ENCODE data around the gene ZNF280B. TPM values are rescaled to one million over a fixed set of nuclear protein-coding genes. Genes with fewer than 3 reads are reported as not detected.
"Not testable (repeated sequence)": the region's sequence is repeated elsewhere in the genome, so short reads cannot be mapped to it uniquely, and the experiment has no call there.

The ZNF280B gene
- total RNA-seq, 4 donors from 2014 or later = 0.47 to 0.80 (median 0.70) TPM; not detected in 1

DNA sequence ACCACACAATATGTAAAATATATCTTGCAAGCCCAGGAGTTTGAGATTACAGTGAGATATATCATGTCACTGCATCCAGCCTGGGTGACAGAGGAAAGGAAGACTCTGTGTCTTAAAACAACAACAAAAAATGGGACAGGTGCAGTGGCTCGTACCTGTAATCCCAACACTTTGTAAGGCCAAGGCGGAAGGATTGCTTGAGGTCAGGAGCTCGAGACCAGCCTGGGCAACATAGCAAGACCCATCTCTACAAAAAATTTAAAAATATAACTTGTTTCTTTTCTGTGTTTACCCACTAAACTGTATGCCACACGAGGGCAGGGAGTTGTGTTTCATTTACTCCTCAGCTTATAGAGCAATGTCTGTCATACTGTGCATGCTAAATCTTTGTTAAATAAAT is 8.4 kb upstream of the ZNF280B start:
- no peaks in the 10 kb centered on the region for H3K9me3 ChIP-seq
- TF ChIP-seq, protein P1, sequence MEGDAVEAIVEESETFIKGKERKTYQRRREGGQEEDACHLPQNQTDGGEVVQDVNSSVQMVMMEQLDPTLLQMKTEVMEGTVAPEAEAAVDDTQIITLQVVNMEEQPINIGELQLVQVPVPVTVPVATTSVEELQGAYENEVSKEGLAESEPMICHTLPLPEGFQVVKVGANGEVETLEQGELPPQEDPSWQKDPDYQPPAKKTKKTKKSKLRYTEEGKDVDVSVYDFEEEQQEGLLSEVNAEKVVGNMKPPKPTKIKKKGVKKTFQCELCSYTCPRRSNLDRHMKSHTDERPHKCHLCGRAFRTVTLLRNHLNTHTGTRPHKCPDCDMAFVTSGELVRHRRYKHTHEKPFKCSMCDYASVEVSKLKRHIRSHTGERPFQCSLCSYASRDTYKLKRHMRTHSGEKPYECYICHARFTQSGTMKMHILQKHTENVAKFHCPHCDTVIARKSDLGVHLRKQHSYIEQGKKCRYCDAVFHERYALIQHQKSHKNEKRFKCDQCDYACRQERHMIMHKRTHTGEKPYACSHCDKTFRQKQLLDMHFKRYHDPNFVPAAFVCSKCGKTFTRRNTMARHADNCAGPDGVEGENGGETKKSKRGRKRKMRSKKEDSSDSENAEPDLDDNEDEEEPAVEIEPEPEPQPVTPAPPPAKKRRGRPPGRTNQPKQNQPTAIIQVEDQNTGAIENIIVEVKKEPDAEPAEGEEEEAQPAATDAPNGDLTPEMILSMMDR (IDR thresholded peaks at IDR 0.05) = no peak
- TF ChIP-seq POLR2A (IDR thresholded peaks at IDR 0.05) = no peak
- H3K36me3 ChIP-seq = no peaks in the 10 kb centered on the region
- DNase-seq = no peak
- H3K4me3 ChIP-seq = no peak overlapping the region
- no peaks in the 10 kb centered on the region for H3K4me1 ChIP-seq
- H3K27me3 ChIP-seq = no peaks in the 10 kb centered on the region
- no peak overlapping the region for H3K27ac ChIP-seq

DNA sequence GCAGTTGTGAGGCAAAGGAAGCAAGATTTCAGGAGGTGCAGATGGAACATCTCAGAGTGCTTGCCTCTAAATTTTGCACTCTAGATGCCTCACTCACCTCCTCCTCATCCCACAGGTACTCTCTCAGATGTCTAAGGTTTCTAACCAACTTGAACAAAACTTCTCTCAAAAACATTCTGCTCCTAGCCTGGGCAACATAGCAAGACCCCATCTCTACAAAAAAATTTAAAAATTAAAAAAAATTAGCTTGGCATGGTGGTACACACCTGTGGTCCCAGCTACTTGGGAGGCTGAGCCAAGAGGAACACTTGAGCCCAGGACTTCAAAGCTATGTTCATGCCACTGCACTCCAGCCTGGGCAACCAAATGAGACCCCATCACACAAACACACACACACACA is 7.3 kb upstream of the ZNF280B start:
- Histone ChIP-seq H3K9me3 (no peaks in the 10 kb centered on the region), H3K27ac (no peak overlapping the region), H3K4me1 (no peaks in the 10 kb centered on the region), H3K36me3 (no peaks in the 10 kb centered on the region), H3K27me3 (no peaks in the 10 kb centered on the region), H3K4me3 (no peak overlapping the region)
- TF ChIP-seq, protein P1 (IDR thresholded peaks at IDR 0.05) = no peak
- no peak for TF ChIP-seq POLR2A (IDR thresholded peaks at IDR 0.05)
- no peak for DNase-seq

DNA sequence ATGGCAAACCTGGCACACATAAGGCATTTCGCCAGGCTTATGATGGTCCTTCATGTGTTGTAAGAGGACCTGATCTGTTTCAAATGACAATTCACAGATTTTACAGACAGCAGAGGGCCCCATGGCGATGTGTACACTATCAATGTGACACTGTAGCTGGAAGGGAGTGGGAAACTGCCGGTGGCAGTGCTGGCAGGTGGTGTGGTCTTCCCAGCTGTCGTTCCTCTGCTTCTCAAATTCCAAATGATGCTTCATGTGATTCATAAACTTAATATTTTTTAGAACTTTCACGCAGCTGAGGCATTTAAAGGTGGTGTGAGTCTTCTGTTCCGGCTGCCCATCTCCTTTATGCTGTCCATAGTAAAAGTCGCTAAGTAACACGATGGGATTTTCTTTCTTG is 5.9 kb upstream of the ZNF280B start:
- H3K36me3 ChIP-seq, H3K9me3 ChIP-seq, H3K4me3 ChIP-seq, H3K4me1 ChIP-seq, DNase-seq, H3K27me3 ChIP-seq, H3K27ac ChIP-seq: not testable (repeated sequence)

DNA sequence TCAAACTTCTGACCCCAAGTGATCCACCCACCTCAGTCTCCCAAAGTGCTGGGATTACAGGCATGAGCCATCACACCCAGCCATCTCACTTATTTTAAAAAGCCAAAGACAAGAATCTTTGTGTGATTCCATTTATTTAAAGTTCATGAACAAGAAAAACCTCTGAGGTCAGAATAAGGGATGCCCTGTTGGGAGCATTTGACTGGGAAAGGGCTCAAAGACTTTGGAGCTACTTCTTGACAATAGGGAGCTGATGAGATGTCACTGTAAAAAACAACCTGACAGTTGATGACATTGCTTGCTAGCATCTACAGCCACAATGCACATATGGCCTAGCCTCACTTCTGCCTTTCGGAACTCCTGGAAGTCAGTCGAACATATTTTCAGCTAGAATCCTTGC is 5.1 kb upstream of the ZNF280B start:
- TF ChIP-seq, protein P1 (IDR thresholded peaks at IDR 0.05) = no peak
- no peak for TF ChIP-seq POLR2A (IDR thresholded peaks at IDR 0.05)
- DNase-seq = no peak
- Histone ChIP-seq H3K4me1 (no peaks in the 10 kb centered on the region), H3K4me3 (no peak overlapping the region), H3K9me3 (peaks cover 0 to 8% (median 0%) of the 10 kb centered on the region in 4 donors), H3K27ac (no peak overlapping the region), H3K27me3 (no peaks in the 10 kb centered on the region), H3K36me3 (no peaks in the 10 kb centered on the region)

DNA sequence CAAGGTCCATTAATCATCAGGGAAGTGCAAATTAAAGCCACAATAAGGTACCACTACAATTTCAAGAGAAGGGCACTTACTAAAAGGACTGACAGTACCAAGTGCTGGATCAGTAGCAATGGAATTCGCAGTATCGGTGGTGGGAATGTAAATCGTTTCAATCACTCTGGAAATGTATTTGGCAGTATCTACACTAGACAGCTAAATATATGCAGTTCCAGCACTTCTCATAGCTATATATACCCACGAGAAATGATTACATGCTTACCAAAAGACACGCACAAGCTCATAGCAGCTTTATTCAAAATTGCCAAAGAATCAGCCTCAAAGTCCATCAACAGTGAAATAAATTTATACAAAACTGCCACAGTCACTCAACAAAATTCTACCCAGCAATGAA is 4.4 kb upstream of the ZNF280B start:
- DNase-seq = no peak
- no peak overlapping the region for H3K27ac ChIP-seq

DNA sequence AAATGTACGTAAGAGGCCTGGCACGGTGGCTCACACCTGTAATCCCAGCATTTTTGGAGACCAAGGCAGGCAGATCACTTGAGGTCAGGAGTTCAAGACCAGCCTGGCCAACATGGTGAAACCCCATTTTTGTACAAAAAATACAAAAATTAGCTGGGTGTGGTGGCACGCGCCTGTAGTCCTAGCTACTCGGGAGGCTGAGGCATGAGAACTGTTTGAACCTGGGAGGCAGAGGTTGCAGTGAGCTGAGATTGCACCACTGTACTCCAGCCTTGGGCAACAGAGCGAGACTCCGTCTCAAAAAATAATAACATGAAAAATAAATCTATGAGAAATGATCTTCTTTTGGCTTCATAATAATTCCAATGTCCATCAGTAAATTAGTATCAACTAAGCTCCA is 2.3 kb upstream of the ZNF280B start:
- not testable (repeated sequence) for H3K9me3 ChIP-seq, H3K27me3 ChIP-seq, H3K4me3 ChIP-seq, H3K27ac ChIP-seq, DNase-seq, H3K36me3 ChIP-seq
- peaks cover 0 to 11% (median 0%) of the 10 kb centered on the region in 4 donors for H3K4me1 ChIP-seq

More for the DNA sequence above, 4.4 kb upstream of the ZNF280B start:
- H3K9me3 ChIP-seq = peaks cover 0 to 8% (median 0%) of the 10 kb centered on the region in 4 donors
- no peaks in the 10 kb centered on the region for H3K36me3 ChIP-seq
- no peak overlapping the region for H3K4me3 ChIP-seq
- peaks cover 0 to 6% (median 0%) of the 10 kb centered on the region in 4 donors for H3K4me1 ChIP-seq
- no peak for TF ChIP-seq POLR2A (IDR thresholded peaks at IDR 0.05)
- TF ChIP-seq, protein P1 (IDR thresholded peaks at IDR 0.05) = no peak
- no peaks in the 10 kb centered on the region for H3K27me3 ChIP-seq

DNA sequence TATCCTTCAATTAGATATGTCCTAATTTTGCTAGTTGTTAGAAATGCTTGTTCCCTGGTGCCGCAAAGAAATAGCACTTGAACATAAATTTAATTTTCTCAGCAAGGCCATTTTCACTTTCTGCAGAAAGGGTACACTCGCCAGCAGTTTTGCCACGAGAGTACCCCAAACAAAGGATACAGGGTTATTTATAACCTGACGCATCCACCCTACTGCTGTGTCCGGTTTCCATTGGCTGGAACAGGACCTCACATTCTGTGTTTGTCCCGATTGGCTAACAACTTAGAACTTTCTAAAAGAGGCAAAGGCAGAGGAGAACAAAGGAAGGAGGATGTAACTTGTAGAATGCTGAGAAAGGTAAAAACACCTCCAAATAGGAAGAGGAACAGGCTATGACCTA is 1.4 kb upstream of the ZNF280B start:
- peaks cover 0 to 11% (median 0%) of the 10 kb centered on the region in 4 donors for H3K4me1 ChIP-seq
- DNase-seq, H3K27ac ChIP-seq, H3K9me3 ChIP-seq, H3K27me3 ChIP-seq, H3K4me3 ChIP-seq, H3K36me3 ChIP-seq: not testable (repeated sequence)
